ENCODE results near the gene SULT4A1. TPM values are rescaled to one million over a fixed set of nuclear protein-coding genes. Genes with fewer than 3 reads are reported as not detected.

Gene SULT4A1
- total and polyA plus RNA-seq, 10 of the 15 experiments (the other 5 are each of a cell fraction or from before 2014, with no cell fraction given) = not detected

DNA sequence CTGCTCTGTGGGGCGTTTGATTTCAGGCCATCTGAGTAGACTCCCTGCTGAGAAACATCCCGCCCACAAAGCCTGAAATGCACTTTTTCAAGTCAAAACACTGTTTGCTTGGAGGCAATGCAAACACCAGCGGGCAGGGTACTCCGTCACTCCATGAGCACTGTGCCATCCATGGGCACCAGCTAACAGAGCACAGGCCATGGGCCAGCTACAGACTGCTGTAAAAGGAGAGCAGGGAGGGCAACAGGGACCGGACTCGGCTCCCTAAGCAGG lies 33.7 kb downstream of the SULT4A1 start (continued):
- TF ChIP-seq, protein P1, sequence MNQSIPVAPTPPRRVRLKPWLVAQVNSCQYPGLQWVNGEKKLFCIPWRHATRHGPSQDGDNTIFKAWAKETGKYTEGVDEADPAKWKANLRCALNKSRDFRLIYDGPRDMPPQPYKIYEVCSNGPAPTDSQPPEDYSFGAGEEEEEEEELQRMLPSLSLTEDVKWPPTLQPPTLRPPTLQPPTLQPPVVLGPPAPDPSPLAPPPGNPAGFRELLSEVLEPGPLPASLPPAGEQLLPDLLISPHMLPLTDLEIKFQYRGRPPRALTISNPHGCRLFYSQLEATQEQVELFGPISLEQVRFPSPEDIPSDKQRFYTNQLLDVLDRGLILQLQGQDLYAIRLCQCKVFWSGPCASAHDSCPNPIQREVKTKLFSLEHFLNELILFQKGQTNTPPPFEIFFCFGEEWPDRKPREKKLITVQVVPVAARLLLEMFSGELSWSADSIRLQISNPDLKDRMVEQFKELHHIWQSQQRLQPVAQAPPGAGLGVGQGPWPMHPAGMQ (IDR thresholded peaks at IDR 0.05; ENCODE audit: borderline replicate concordance) = no peak
- no peak for TF ChIP-seq FOXK2 (IDR thresholded peaks at IDR 0.05)
- TF ChIP-seq BRCA1 (IDR thresholded peaks at IDR 0.05; ENCODE audit: low read depth, low read length) = no peak
- no peak for TF ChIP-seq SMAD1 (IDR thresholded peaks at IDR 0.05; ENCODE audit: low read depth, partially characterized antibody)

DNA sequence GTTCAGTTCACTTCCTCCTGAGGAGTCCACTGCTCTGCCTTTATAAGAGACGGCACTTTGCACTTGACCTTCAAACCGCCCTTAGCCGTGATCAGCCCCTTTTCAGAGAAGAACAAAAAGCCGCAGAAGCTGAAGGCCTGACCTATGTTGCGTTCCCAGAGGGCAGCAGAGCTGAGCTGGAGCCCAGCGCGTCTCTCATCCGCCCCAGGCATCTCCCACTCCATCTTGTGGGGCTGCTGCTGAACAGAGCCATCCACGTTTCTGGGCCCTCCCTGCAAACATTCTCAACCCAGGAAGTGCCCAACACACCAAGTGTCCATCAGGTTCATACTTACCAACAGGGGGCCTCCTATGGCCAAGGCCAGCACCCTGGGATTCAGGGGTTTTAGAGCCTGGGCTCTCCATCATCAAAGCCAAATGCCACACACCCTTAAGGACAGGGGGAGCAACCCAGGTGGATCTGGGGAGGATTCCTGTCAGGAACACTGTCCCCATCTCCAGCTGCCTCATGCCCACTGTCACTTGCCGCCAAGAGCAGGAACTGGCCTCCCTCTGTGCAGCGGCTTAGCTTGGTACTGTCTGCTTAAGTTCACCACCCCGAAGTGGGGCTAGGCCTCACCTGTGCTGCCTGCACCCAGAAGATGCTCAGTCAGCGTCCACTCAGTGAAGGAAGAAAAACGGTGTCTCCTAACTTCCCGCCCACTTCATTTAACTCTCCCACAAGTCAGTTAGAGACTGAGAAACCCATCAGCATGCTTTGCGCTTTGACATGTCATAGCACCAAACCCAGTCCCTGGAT lies 34.2 kb downstream of the SULT4A1 start:
- H3K9ac ChIP-seq (ENCODE audit: control insufficient read depth, insufficient read depth, low read length) = no peak overlapping the region
- no peak overlapping the region for H3K27ac ChIP-seq (ENCODE audit: control insufficient read depth, insufficient read depth)
- no peaks in the 10 kb centered on the region for H3K79me2 ChIP-seq (ENCODE audit: control insufficient read depth, insufficient read depth, low read length)
- no peak overlapping the region for H3K4me3 ChIP-seq
- no TSS peak for BruUV-seq (replicated peaks)
- H2AFZ ChIP-seq (ENCODE audit: control insufficient read depth, low read depth, low read length) = no peak overlapping the region
- 35% methylated on average over 16 of the region's 16 CpGs for WGBS (ENCODE audit: insufficient coverage, insufficient replicate concordance, low lambda C conversion rate, missing lambda C conversion rate)
- H3K9me3 ChIP-seq (replicated peaks; ENCODE audit: control insufficient read depth, insufficient read depth, low read length) = no peaks in the 10 kb centered on the region
- SMC1A ChIA-PET (ENCODE audit: uncharacterized antibody, unreplicated experiment) = interaction anchor here (1.2 to 1.5 kb wide), 2 partner anchors 10 to 79 kb away, joined by 3 to 4 read pairs; no protein-coding TSS in a partner anchor
- intact Hi-C loops (cut with micrococcal nuclease; ENCODE audit: unreplicated experiment) = loop anchor here (2.0 to 5.0 kb wide), 2 partner anchors 76 to 439 kb away; no protein-coding TSS in a partner anchor
- no peak for FAIRE-seq
- H3K36me3 ChIP-seq (ENCODE audit: control insufficient read depth in 2 of 2, insufficient read depth in 2 of 2, low read length in 1 of 2) = no peaks in the 10 kb centered on the region
- POLR2A ChIA-PET = no interaction called here
- CTCF ChIA-PET = interaction anchor here (0.7 to 1.2 kb wide), 3 partner anchors 32 to 556 kb away, joined by 3 to 6 read pairs (median 5); no protein-coding TSS in a partner anchor
- no peaks in the 10 kb centered on the region for H4K20me1 ChIP-seq (ENCODE audit: control insufficient read depth, insufficient read depth)
- H3K4me2 ChIP-seq (ENCODE audit: control insufficient read depth, insufficient read depth) = no peak overlapping the region
- RAD21 ChIA-PET (ENCODE audit: unreplicated experiment) = interaction anchor here (2.0 kb wide), 1 partner anchor 83 kb away, joined by 5 read pairs; no protein-coding TSS in a partner anchor
- no peak for DNase-seq (ENCODE audit: low read depth, low spot score)
- H3K27me3 ChIP-seq (replicated peaks in 1 of 2; ENCODE audit: control insufficient read depth in 2 of 2, insufficient read depth in 2 of 2, low read length in 1 of 2) = no peaks in the 10 kb centered on the region; a peak in 1 of 4 replicates
- H3K4me1 ChIP-seq (ENCODE audit: control insufficient read depth, insufficient read depth, low read length) = no peaks in the 10 kb centered on the region
- in situ Hi-C loops (cut with MboI) = loop anchor here (10.0 kb wide), 1 partner anchor 433 kb away; no protein-coding TSS in a partner anchor
- ATAC-seq = no peak
- TF ChIP-seq ZNF274 (IDR thresholded peaks at IDR 0.05; ENCODE audit: insufficient read depth, insufficient read length) (no peak), MYB (IDR thresholded peaks at IDR 0.05; ENCODE audit: borderline replicate concordance, low read depth, low read length) (no peak), SMC3 (IDR thresholded peaks at IDR 0.05; ENCODE audit: borderline replicate concordance, low read length) (no peak)
- TF ChIP-seq, protein P2, sequence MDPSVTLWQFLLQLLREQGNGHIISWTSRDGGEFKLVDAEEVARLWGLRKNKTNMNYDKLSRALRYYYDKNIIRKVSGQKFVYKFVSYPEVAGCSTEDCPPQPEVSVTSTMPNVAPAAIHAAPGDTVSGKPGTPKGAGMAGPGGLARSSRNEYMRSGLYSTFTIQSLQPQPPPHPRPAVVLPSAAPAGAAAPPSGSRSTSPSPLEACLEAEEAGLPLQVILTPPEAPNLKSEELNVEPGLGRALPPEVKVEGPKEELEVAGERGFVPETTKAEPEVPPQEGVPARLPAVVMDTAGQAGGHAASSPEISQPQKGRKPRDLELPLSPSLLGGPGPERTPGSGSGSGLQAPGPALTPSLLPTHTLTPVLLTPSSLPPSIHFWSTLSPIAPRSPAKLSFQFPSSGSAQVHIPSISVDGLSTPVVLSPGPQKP (IDR thresholded peaks at IDR 0.05; ENCODE audit: low read depth, low read length) = no peak
- TF ChIP-seq, protein P3, sequence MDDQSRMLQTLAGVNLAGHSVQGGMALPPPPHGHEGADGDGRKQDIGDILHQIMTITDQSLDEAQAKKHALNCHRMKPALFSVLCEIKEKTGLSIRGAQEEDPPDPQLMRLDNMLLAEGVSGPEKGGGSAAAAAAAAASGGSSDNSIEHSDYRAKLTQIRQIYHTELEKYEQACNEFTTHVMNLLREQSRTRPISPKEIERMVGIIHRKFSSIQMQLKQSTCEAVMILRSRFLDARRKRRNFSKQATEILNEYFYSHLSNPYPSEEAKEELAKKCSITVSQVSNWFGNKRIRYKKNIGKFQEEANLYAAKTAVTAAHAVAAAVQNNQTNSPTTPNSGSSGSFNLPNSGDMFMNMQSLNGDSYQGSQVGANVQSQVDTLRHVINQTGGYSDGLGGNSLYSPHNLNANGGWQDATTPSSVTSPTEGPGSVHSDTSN (IDR thresholded peaks at IDR 0.05; ENCODE audit: insufficient replicate concordance, low read depth, low read length) = no peak
- TF ChIP-seq, protein P4, sequence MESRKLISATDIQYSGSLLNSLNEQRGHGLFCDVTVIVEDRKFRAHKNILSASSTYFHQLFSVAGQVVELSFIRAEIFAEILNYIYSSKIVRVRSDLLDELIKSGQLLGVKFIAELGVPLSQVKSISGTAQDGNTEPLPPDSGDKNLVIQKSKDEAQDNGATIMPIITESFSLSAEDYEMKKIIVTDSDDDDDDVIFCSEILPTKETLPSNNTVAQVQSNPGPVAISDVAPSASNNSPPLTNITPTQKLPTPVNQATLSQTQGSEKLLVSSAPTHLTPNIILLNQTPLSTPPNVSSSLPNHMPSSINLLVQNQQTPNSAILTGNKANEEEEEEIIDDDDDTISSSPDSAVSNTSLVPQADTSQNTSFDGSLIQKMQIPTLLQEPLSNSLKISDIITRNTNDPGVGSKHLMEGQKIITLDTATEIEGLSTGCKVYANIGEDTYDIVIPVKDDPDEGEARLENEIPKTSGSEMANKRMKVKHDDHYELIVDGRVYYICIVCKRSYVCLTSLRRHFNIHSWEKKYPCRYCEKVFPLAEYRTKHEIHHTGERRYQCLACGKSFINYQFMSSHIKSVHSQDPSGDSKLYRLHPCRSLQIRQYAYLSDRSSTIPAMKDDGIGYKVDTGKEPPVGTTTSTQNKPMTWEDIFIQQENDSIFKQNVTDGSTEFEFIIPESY (IDR thresholded peaks at IDR 0.05) = no peak

Data from GM12878 (cell line).